ENCODE results near the gene CXorf49. TPM values are rescaled to one million over a fixed set of nuclear protein-coding genes. Genes with fewer than 3 reads are reported as not detected.
"Not testable (repeated sequence)": the region's sequence is repeated elsewhere in the genome, so short reads cannot be mapped to it uniquely, and the experiment has no call there.

CXorf49 gene
- polyA plus RNA-seq, 1 donor from 2014 or later = not detected

- H3K27me3 ChIP-seq (ENCODE audit: insufficient read depth, low read depth, low read length); H3K9me3 ChIP-seq (ENCODE audit: low read length); H3K27ac ChIP-seq (ENCODE audit: low read length): not testable (repeated sequence)
Measured at GRCh38 chrX:71675636-71676035, 42.4 kb downstream of the CXorf49 start.

GRCh38 chrX:71671938-71672337, 46.1 kb downstream of the CXorf49 start:
- Histone ChIP-seq H3K9me3 (ENCODE audit: low read length) (no peaks in the 10 kb centered on the region), H3K4me2 (ENCODE audit: low read length) (no peak overlapping the region), H3K9ac (ENCODE audit: low read length) (no peak overlapping the region), H3K4me3 (ENCODE audit: low read length) (no peak overlapping the region), H3K27ac (ENCODE audit: low read length) (no peak overlapping the region), H3K79me2 (replicated peaks; ENCODE audit: insufficient read depth, low read length) (no peaks in the 10 kb centered on the region), H3K27me3 (ENCODE audit: insufficient read depth, low read depth, low read length) (no peaks in the 10 kb centered on the region), H3F3A (ENCODE audit: insufficient read depth, low read length, poor library complexity, severe bottlenecking) (no peaks in the 10 kb centered on the region), H2AFZ (ENCODE audit: low read depth, low read length) (no peak overlapping the region), H3K36me3 (ENCODE audit: insufficient read depth, low read length) (no peaks in the 10 kb centered on the region), H4K20me1 (ENCODE audit: insufficient read depth) (no peaks in the 10 kb centered on the region), H3K9me2 (ENCODE audit: insufficient read depth, low read length) (no peaks in the 10 kb centered on the region)
- TF ChIP-seq TAF1 (IDR thresholded peaks at IDR 0.05; ENCODE audit: low read depth) = no peak
- no peak for TF ChIP-seq MXI1 (conservative IDR thresholded peaks at IDR 0.05; ENCODE audit: poor library complexity, severe bottlenecking)
- no peak for TF ChIP-seq REST (IDR thresholded peaks at IDR 0.05; ENCODE audit: borderline replicate concordance)
- TF ChIP-seq CTCF (IDR thresholded peaks at IDR 0.05; ENCODE audit: poor library complexity, severe bottlenecking) = no peak
- no peak for TF ChIP-seq EP300 (conservative IDR thresholded peaks at IDR 0.05; ENCODE audit: poor library complexity, severe bottlenecking)
- no peak for TF ChIP-seq POLR2AphosphoS5 (IDR thresholded peaks at IDR 0.05)
- no peak for TF ChIP-seq RAD21 (conservative IDR thresholded peaks at IDR 0.05)
- TF ChIP-seq EZH2 (IDR thresholded peaks at IDR 0.05; ENCODE audit: borderline replicate concordance, insufficient read depth, low read length, poor library complexity, severe bottlenecking) = no peak
- TF ChIP-seq SMC3 (conservative IDR thresholded peaks at IDR 0.05; ENCODE audit: poor library complexity) = no peak

More at GRCh38 chrX:71675636-71676035, 42.4 kb downstream of the CXorf49 start:
- not testable (repeated sequence) for H4K20me1 ChIP-seq (ENCODE audit: insufficient read depth); H3K4me2 ChIP-seq (ENCODE audit: low read length); H3K9me2 ChIP-seq (ENCODE audit: insufficient read depth, low read length); H2AFZ ChIP-seq (ENCODE audit: low read depth, low read length); H3K79me2 ChIP-seq (replicated peaks; ENCODE audit: insufficient read depth, low read length); H3K9ac ChIP-seq (ENCODE audit: low read length); H3K36me3 ChIP-seq (ENCODE audit: insufficient read depth, low read length); H3F3A ChIP-seq (ENCODE audit: insufficient read depth, low read length, poor library complexity, severe bottlenecking); H3K4me3 ChIP-seq (ENCODE audit: low read length)

Measured in neural cell (in vitro differentiated cells).